Skin epidermis (tissue), 12 donors: Measurements from ENCODE around the gene AKR1C4.
"Not testable (repeated sequence)": the region's sequence is repeated elsewhere in the genome, so short reads cannot be mapped to it uniquely, and the experiment has no call there.

Experiments used
- H3K27ac ChIP-seq, 21 experiments: fragments of 200-600 bp; sonication (generic) in 11 of 21; one replicate each; pipeline ENCODE4 v1.5.0; 2020; ENCODE audit warnings: mild to moderate bottlenecking in 3 of 21, inconsistent platforms in 2 of 21, moderate library complexity in 2 of 21
- H3K4me3 ChIP-seq, 7 experiments: fragments of 200-600 bp; sonication (generic) in 2 of 7; one replicate each; pipeline ENCODE4 v1.5.0; 2020; ENCODE audit warnings: inconsistent platforms in 2 of 7, mild to moderate bottlenecking in 2 of 7, moderate library complexity in 1 of 7

The AKR1C4 gene

DNA sequence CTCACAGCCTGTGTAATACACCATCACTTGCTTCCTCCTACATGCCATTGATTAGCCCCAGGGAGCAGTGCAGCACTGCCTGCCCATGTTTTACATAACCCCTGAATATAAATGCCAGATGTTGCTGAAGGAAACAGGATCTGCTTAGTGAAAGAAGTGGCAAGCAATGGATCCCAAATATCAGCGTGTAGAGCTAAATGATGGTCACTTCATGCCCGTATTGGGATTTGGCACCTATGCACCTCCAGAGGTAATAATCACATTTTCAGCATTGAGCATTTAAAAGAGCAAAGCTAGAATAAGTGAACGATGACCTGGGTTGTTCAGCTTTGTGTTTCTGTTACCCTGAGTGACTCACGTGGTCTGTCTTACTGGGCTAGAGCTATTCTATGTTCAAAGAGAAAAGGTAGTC is at the start of gene AKR1C4:
TSS of gene AKR1C4 (plus strand) at position 136 of the 412 bp plus-strand sequence. CDS start at position 167, 31 bp downstream.
- no peak within 1 kb of the TSS for H3K27ac ChIP-seq
- H3K4me3 ChIP-seq, result no peak within 1 kb of the TSS

DNA sequence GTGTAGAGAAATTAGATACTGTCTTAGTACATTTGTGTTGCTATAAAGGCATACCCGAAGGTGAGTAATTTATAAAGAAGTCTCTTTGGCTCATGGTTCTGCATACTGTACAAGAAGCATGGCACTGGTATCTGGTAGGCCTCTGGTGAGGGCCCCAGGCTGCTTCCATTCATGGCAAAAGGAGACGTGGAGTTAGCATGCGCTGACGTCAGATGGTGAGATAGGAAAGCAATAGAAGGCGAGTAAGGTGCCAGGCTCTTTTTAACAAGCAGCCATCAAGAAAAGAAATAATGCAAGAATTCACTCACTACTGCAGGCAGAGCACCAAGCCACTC is 49.8 kb upstream of the AKR1C4 start:
- no peak overlapping the region for H3K4me3 ChIP-seq

DNA sequence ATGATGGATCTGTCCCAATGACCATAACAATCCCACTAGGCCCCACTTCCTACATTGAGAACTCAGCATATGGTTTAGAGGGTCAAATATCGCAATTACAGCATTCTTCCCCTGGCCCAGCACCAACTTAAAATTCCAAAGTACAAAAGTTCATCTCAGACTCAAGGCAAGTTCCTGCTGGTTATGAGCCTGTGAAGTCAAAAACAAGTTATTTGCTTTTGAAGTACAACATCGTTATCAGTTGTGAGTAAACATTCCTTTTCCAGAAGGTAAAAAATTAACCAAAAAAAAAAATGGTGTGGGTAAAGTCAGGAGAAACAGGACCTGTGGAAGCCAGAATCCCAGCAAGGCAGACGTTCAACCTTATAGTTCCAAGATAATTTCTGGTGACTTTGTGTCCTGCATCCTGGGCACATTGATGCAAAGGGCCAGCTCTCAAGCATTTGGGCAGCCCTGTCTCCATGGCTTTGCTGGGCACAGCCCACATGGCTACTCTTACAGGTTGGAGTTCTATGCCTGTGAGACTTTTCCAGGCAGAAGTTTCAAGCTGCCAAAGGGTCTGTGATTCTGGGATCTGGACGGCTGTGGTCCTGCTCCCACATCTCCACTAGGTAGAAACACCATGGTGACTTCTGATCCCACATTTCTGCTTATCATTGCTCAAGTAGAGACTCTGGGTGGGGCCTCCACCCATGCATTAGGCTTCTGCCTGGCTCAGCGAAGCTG is 49.2 kb upstream of the AKR1C4 start:
- no peak overlapping the region for H3K4me3 ChIP-seq
- H3K27ac ChIP-seq, result no peak overlapping the region

More for the DNA sequence above, 49.8 kb upstream of the AKR1C4 start:
- no peak overlapping the region for H3K27ac ChIP-seq

DNA sequence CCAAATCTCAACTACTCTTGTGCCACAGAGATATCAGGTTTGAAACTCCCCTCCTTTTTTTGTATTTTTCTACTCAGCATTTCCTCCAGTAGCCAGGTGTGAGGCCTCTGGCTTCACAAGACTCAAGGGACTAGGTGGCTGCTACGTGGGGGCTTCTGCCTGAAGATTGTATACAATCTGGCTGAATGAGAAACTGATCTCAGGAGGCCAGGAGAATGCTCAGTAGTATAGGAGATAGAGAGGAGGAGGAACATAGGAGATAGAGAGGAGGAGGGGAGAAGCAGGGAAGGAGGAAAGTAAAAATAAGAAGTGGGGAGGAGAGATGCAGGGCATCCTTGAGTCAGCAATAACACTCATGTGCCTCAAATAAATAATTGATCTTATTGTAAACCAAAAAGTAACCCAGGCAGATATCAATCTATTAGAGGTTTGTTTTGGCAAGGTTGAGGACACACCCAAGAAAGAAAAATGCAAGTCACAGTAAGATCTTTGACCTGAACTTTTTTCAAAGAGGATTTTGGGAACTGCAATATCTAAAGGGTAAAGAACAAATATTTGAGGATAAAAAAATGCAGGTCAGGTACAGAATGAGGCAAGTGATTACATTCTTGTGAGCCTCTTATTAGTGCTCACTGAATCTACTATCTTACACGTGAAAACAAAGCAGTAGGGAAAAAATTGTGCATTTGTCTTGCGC is 48.5 kb upstream of the AKR1C4 start:
- Histone ChIP-seq H3K27ac (no peak overlapping the region), H3K4me3 (no peak overlapping the region)

DNA sequence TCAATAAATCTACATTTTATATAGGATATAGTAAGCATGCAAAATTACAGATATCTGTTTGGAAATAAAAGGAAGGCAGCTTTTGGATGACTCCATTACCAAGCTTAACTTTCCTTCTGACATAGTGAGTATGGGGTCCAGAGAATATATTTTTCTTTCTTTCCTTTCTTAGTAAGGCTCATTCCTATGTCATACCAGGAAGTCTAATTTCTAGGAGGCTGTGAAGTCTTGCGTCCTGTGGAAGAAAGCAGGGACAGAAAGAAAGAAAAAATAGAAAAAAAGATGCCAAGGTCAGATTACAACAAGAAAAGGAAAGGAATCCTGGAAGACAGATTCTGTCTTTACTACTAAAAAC is 48.0 kb upstream of the AKR1C4 start:
- Histone ChIP-seq H3K27ac (no peak overlapping the region), H3K4me3 (no peak overlapping the region)

DNA sequence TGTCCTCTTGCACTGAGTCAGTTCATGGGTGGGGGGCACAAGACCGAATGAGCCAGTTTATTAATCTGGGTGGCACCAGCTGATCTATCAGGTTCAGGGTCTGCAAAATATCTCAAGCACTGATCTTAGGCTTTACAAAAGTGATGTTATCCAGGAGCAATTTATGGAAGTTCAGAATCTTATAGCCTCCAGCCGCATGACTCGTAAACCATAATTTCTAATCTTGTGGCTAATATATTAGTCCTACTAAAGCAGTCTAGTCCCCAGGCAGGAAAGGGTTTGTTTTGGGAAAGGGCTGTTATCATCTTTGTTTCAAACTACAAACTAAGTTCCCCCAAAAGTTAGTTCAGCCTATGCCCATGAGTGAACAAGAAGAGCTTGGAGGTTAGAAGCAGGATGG is 45.6 kb upstream of the AKR1C4 start:
- Histone ChIP-seq H3K4me3 (no peak overlapping the region), H3K27ac (no peak overlapping the region)

DNA sequence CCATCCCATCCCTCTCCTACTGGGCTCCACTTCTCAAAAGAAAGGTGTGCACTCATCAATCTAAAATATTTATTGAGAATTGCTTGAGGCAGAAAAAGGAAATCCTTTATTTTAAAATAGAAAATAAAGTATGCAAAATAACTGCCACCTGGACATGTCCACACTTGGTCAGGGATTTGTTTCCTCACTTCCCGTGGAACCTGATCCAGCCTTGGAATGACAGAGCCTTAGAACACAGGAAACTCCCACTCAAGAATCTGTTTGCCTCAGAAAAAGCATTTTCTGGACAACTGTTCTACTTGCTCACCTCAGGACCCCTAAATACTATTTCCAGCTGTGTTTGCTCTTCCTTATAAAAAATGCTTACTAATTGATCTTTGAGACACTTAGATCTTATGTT is 40.7 kb upstream of the AKR1C4 start:
- no peak overlapping the region for H3K4me3 ChIP-seq
- H3K27ac ChIP-seq, result no peak overlapping the region

DNA sequence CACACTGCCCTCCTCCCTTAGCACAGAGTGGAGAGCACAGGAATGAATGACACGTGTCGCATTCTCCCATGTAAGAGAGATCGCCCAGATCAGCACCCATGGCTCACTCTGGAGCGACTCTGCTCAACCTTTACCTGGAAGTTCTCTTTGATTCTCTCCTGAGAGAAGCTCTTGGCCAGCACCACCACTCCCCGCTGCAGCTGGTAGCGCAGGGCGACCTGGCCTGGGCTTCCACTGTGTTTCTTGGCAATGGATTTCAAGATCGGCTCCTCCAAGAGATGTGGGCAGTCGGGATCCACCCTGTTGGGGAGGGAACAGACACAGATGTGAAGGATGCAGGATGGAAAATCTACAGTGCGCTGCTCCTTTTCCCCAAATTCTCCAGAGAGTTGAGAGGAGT is 39.1 kb upstream of the AKR1C4 start:
- Histone ChIP-seq H3K4me3 (no peak overlapping the region), H3K27ac (no peak overlapping the region)

DNA sequence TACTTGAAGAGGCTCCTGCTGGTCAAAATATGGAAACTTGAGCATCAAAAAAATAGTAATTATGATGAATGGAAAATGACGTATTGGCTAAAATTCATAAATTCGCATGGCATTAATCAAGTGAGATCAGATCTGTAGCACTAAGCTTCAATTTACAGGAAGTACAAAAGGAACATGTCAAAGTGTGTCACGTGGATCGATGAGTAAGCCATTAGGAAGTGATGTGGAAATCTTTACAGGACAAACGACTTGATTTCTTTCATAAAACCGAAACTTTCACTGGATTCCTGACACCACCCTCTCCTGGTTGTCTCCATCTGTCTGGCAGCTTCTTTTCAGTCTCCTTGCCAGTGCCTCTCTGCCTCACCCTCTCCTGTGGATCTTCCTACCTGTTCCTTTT is 37.5 kb upstream of the AKR1C4 start:
- H3K27ac ChIP-seq, result no peak overlapping the region
- no peak overlapping the region for H3K4me3 ChIP-seq

DNA sequence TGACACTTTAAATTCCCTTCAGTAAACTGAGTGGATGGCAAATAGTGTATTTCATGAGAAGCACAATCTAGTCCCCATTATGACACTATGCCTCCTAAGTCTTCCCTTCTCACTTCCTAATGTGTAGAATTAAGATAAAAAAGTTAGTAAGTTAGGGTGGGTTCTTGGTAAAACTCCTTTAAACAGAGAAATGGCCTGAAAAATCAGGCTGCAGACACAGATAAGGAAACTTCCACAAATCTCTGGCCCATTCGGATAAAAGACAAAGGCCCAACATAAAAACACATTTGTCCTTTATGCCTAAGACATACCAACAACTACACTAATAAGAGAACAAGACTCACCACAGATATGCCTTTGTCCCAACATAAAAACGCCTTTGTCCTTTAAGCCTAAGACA is 33.1 kb upstream of the AKR1C4 start:
- H3K4me3 ChIP-seq, result no peak overlapping the region
- no peak overlapping the region for H3K27ac ChIP-seq

DNA sequence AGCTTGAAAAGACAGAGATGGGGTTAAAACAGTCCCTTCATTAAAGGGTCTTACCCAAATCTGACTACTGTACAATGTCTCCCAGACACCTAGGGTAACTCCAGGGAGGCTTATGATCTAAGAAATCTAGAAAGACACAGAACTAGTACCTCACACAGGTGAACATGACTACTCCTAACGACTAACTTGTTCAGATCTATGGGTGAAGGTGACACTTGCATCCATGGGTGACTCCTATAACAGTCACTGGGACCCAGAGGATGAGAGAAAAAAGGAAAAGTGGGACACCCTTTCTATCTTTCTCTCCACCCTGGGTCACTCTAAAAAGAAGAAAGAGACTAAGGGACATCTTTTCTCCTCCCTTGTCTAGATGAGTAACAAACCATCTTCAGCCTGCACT is 30.9 kb upstream of the AKR1C4 start:
- Histone ChIP-seq H3K4me3 (no peak overlapping the region), H3K27ac (no peak overlapping the region)

DNA sequence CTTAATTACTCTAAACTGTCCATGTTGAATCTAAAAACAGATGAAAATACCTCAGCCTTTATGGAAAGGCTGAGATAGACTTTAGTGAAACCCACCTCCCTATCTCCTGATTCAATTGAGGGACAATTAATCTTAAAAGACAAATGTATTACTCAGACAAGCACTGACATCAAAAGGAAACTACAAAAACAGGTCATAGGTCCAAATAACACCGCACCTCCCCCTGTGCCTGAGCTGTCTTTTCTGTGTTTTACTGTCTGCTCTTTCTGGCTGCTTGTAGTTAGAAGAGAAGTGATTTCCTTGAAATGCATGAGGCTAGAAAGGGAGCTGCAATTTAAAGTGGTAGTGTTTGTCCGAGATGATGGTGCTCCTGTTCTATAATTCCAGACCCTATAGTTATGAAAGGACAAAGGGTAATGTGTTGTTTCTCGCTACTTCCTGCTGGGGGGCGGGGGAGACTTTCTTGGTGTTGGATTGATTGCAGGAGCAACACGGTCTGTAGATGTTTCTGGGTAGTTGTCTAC is 27.7 kb upstream of the AKR1C4 start:
- H3K27ac ChIP-seq, result no peak overlapping the region
- no peak overlapping the region for H3K4me3 ChIP-seq

DNA sequence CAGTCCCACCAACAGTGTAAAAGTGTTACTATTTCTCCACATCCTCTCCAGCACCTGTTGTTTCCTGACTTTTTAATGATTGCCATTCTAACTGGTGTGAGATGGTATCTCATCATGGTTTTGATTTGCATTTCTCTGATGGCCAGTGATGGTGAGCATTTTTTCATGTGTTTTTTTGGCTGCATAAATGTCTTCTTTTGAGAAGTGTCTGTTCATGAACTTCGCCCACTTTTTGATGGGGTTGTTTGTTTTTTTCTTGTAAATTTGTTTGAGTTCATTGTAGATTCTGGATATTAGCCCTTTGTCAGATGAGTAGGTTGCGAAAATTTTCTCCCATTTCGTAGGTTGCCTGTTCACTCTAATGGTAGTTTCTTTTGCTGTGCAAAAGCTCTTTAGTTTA is 21.1 kb upstream of the AKR1C4 start:
- not testable (repeated sequence) for H3K27ac ChIP-seq, H3K4me3 ChIP-seq

DNA sequence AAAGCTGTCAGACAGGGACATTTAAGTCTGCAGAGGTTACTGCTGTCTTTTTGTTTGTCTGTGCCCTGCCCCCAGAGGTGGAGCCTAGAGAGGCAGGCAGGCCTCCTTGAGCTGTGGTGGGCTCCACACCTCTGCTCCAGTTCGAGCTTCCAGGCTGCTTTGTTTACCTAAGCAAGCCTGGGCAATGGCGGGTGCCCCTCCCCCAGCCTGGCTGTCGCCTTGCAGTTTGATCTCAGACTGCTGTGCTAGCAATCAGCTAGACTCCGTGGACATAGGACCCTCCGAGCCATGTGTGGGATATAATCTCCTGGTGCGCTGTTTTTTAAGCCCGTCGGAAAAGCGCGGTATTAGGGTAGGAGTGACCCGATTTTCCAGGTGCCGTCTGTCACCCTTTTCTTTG is 16.1 kb upstream of the AKR1C4 start:
- H3K4me3 ChIP-seq, result not testable (repeated sequence)

DNA sequence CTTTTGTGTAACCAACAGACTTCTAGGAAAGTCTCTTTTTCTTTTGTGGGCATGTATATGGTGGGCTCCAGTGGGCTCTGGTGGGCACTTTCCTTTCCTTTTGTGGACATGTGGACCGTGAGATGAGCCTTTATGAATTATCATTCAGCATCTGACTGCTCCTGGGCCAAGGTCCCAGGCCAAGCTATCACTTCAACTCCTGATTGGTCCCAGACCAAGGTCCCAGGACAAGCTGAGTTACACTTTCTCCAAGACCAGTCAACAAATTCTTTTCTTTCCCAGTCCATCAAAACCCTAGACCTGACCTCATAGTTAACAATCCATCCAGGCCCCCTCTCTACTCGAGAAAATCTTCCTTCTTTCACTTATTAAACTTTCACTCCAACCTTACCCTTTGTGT is 12.7 kb upstream of the AKR1C4 start:
- Histone ChIP-seq H3K27ac (no peak overlapping the region), H3K4me3 (no peak overlapping the region)

More for the DNA sequence above, 16.1 kb upstream of the AKR1C4 start:
- H3K27ac ChIP-seq, result not testable (repeated sequence)

DNA sequence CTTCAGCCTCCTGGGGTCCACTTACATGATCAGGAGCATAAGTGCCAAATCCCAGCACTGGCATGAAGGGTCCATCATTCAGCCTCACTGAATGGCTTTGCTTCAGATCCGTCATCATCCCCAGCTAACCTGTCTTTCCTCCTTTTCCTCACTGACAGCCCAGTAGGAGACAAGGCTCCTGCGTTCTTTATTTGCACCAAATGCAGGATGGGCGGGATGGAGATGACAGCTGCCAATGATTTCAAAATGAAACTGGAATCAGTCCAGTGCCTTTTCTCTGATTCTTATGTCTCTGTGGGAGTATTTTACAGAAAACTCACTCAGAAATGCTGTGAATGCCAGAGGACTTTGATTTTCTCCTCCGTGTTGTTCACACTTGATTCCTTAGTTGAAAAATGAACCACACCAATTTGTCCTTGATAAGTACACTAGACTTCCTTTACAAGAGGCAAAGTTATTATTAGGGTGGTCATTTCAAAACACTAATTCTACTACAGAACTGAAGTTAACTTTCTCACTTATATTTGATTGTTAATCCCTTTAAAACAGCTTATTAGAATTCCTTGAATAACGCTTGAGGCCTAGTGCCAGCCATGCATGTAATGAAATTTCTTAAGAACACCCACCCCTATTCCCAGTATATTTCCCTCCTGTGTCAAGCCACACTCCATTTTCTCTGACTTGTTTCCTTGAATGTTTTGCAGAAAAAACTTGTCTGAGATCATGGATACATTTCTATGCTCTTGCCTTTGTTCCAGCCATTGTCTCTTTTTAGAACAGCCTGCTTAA is 11.5 kb upstream of the AKR1C4 start, which contains the start of gene AKR1C8:
TSS of gene AKR1C8 (minus strand) at position 164 of the 789 bp plus-strand sequence. CDS start at position 118, 46 bp downstream.
- H3K4me3 ChIP-seq, result no peak within 1 kb of the TSS

DNA sequence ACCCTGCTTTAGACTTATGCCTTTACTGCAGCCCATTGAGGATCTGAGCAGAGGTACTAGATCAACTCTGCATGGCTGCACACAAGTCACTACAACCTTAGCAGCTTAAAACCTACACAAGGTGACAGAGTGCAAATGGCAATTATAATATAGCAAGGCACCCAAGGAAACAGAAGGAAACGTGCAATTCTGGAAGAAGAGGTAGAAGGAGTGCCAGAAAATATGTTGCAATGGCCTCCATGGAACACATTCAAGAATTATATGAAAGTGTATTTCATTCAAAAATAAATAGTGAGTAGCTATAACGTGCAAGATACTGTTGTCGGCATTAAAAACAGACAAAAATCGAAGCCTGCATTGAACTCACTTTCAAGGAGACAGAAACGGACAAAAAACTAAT is 8.8 kb upstream of the AKR1C4 start:
- no peak overlapping the region for H3K4me3 ChIP-seq
- H3K27ac ChIP-seq, result no peak overlapping the region

More for the DNA sequence above, 11.5 kb upstream of the AKR1C4 start, which contains the start of gene AKR1C8:
- no peak within 1 kb of the TSS for H3K27ac ChIP-seq

DNA sequence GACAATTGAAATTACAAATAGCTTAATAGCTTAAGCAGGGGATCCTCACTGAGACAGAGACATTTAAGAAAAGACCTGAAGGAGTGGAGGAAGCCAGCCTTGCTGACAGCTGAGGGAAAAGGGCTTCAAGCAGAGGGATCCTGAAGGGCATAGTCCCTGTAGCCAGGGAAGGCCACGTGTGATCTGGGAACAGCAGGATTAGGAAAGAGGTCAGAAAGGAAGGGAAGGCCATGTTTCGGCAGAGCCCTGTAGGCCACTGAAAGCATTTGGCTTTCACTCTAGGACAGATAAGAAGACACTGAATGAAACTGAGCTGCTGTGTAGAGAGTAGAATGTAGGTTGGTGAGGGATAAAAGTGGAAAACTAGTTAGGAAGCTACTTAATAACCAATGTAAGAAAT is 8.3 kb upstream of the AKR1C4 start:
- no peak overlapping the region for H3K27ac ChIP-seq

DNA sequence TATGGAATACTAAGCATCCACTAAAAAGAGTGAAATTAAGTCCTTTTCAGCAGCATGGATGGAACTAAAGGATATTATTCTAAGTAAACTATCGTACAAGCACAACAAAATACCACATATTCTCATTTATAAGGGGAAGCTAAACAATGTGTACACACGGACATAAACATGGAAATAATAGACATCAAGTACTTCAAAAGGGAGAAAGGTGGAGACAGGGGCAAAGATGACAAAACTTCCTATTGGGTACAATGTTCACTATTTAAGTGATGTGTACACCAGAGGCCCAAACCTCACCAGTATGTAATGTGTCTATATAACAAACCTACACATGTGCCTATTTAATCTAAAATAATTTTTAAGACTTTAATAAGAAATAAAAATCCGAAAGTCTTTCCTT is 2.2 kb upstream of the AKR1C4 start:
- Histone ChIP-seq H3K4me3 (no peak overlapping the region), H3K27ac (no peak overlapping the region)

More for the DNA sequence above, 8.3 kb upstream of the AKR1C4 start:
- H3K4me3 ChIP-seq, result no peak overlapping the region

DNA sequence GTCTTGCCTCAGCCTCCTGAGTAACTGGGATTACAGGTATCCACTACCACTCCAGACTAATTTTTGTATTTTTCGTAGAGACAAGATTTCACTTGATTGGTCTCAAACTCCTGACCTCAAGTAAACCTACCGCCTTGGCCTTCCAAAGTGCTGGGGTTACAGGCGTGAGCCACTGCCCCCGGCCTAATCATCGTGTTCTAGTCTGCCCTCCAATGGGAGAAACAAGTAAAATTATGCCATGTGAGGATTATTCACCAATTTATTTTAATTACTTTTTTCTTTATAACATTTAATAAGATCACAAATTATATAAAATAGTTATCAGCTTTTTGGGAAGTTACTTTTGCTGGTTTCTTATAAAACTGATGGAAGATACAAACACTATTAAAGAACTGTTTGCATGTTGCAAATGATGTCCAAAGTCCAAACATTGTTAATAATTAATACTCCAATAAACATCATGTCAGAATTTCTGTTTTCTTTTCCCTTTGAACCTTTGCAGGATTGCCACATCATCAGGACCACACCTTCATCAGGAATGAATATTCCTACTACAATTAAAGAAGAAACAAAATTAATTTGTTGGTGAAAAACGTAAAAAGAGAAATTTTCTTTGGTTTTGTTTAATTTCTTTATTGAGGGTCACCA is 786 bp upstream of the AKR1C4 start:
- H3K4me3 ChIP-seq, result no peak overlapping the region
- H3K27ac ChIP-seq, result no peak overlapping the region
